LNCAP (cell line): ENCODE results near the gene A1BG.

Experiments used
- TF ChIP-seq, protein P1 (sequence below): fragments of 450-650 bp; IDR thresholded peaks from 2 replicates; pipeline ENCODE4 v1.5.1; 2017; ENCODE audit warnings: mild to moderate bottlenecking

Gene A1BG

GRCh38 chr19:58398087-58398486 lies 44.8 kb upstream of the A1BG start:
- TF ChIP-seq, protein P1, sequence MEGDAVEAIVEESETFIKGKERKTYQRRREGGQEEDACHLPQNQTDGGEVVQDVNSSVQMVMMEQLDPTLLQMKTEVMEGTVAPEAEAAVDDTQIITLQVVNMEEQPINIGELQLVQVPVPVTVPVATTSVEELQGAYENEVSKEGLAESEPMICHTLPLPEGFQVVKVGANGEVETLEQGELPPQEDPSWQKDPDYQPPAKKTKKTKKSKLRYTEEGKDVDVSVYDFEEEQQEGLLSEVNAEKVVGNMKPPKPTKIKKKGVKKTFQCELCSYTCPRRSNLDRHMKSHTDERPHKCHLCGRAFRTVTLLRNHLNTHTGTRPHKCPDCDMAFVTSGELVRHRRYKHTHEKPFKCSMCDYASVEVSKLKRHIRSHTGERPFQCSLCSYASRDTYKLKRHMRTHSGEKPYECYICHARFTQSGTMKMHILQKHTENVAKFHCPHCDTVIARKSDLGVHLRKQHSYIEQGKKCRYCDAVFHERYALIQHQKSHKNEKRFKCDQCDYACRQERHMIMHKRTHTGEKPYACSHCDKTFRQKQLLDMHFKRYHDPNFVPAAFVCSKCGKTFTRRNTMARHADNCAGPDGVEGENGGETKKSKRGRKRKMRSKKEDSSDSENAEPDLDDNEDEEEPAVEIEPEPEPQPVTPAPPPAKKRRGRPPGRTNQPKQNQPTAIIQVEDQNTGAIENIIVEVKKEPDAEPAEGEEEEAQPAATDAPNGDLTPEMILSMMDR = no peak

GRCh38 chr19:58397533-58398037 lies 44.3 kb upstream of the A1BG start:
- TF ChIP-seq, protein P1 = no peak

DNA sequence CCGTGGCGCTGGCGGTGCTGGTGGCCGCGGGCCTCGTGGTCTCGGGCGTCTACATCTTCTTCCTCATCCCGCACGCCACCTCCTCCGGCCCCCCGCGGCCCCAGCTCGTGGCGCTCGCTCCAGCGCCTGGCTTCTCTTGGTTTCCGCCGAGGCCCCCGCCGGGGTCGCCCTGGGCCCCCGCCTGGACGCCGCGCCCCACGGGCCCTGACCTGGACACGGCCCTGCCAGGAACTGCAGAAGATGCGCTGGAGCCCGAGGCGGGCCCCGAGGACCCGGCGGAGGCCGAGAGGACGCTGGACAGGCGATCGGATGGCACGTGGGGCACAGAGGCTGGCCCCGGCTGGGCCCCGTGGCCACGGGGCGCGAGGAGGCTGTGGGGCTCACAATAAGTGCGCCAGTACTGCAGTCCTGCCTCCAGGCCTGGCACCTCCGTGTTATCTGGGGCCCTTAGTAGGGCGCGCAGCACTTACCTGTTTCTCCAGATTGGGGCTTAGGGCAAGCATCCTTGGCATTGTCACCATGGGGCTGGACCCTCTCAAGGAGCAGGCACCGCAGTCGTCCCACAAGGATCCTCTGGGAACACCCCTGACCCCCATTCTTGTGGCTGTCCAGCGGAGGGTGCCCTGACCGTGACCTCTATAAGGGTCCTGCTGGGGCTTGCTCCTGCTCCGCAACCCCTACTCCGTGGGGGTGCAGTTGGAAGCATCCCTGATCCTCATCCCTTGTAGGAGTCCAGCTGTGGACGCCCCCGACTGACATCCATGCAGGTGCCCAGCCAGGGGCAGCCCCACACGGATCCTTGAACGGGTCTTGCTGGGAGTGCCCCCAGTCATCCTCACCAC lies 43.6 kb upstream of the A1BG start:
- TF ChIP-seq, protein P1 = no peak

DNA sequence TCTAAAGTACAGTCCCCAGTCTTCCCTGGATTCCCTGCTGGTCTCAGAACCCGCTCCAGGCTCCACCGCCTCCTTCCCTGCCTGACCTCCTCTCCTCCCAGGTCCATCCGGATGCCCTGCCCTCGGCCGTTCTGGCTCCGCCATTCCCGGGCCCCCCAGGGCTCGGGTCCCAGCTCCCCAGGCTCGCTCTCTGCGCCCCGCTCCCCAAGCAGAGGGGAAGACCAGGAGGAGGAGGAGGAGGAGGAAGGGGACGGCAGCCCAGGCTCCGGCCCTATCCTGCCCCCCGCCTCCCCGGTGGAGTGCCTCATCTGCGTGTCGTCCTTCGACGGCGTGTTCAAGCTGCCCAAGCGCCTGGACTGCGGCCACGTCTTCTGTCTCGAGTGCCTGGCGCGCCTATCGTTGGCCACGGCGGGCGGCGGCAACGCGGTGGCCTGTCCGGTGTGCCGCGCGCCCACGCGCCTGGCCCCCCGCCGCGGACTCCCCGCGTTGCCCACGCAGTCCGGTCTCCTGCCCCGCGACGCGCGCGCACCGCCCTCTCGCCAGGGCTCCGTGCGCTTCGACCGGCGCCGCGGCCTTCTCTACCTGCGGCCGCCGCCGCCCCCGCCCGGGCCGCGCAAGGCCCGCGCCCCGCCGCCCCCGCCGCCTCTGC lies 42.8 kb upstream of the A1BG start:
- TF ChIP-seq, protein P1 = no peak

- TF ChIP-seq, protein P1 = no peak
Observed at GRCh38 chr19:58395220-58395978, 42.1 kb upstream of the A1BG start, which contains the start of gene RNF225. Gene RNF225, plus strand, starts transcription at chr19:58395656. Its CDS starts 434 bp downstream, at chr19:58396090.

DNA sequence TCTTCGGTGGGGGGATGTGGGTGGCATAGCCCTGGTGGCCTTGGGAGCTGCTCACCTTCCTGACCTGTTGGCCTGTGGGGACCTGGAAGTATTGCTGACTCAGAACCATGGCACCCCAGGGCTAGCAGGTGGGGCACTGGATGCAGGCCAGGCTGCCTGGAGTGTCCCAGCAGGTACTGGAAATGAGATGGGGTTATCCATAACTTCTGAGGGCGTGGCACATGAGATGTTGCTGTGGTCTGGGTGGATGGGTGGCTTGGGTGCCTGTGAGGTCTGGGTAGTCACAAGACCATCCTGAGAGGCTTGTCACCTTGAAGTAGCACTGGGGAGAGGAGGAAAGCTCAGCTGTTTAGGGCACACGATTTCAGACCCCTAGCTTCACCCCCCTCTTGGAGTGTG lies 41.5 kb upstream of the A1BG start:
- TF ChIP-seq, protein P1 = no peak

DNA sequence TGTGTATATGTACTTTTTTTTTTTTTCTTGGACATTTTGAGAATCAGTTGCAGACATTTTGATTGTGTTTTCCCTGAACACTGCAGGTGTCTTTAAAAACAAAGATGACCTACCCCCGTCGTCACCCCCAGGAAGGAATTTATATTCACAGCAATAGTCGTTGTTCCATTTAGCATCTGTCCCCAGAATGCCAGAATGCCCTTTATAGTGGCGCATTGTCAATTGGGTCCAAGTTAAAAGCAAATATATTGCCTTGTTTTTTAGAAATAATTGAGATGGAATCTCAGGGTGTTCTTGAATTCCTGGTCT lies 40.4 kb upstream of the A1BG start:
- TF ChIP-seq, protein P1 = no peak
